NCI-H345 (cell line): Measurements from ENCODE around the gene SLC46A1.
A peak's percentile ranks its signal among the peaks of the same experiment; 100 is the strongest.

Experiments
- DNase-seq: peaks from one replicate; lab custom pipeline; 2025; lab: John Stamatoyannopoulos, UW

The SLC46A1 gene

GRCh38 chr17:28357061-28357900, 48.7 kb downstream of the SLC46A1 start, which contains the start of gene POLDIP2:
Gene POLDIP2, minus strand, starts transcription at chr17:28357527. Its CDS starts 79 bp downstream, at chr17:28357448.
- DNase-seq: peak; percentile 96

GRCh38 chr17:28350271-28350670, 55.7 kb downstream of the SLC46A1 start:
- DNase-seq: no peak

DNA sequence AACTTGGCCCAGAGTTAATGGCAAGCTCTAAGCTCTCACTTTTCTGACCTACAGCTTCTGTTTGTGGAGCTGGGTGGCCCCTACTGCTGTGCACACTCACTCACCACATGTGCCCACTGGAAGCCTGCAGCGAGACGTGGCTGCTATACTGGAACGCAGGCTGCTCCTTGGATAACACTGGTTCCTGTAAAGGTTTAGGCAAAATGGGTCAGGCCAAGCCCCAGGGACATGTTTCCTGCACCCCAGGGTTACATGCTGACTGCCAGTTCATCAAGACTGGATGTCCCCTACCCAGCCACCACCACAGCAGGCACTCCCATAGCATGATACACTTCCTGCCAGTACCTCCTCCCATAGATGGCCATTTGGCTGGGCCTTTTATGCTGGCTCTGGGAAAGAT, 57.0 kb downstream of the SLC46A1 start:
- DNase-seq: no peak

- DNase-seq: no peak
These were observed 58.6 kb downstream of the SLC46A1 start for GRCh38 chr17:28347261-28347891.

DNA sequence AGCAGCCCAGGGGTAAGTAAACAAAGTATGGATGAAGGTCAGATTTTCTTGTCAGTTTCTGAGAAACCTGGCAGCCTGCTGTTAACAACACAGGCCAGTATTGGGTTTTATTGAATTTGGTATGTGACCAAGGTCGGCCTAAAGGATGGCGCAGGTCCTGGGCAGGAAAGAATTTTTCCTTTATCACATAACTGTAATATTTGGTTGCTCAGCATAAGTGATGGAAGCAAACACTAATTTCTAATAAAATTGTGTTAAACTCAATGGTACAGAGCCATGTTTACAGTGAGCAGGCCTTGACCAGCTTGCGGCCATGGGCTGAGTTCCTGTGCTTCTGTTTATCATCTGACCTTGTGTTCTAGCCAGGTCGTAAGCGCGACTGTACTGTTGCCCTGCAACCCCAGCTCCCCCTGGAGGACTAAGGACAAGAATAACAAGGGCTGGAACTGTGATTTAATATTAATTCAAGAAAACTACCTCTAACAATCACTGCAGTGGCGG, 59.2 kb downstream of the SLC46A1 start:
- DNase-seq: no peak

- DNase-seq: no peak
These were observed 59.8 kb downstream of the SLC46A1 start for GRCh38 chr17:28346199-28346580.

DNA sequence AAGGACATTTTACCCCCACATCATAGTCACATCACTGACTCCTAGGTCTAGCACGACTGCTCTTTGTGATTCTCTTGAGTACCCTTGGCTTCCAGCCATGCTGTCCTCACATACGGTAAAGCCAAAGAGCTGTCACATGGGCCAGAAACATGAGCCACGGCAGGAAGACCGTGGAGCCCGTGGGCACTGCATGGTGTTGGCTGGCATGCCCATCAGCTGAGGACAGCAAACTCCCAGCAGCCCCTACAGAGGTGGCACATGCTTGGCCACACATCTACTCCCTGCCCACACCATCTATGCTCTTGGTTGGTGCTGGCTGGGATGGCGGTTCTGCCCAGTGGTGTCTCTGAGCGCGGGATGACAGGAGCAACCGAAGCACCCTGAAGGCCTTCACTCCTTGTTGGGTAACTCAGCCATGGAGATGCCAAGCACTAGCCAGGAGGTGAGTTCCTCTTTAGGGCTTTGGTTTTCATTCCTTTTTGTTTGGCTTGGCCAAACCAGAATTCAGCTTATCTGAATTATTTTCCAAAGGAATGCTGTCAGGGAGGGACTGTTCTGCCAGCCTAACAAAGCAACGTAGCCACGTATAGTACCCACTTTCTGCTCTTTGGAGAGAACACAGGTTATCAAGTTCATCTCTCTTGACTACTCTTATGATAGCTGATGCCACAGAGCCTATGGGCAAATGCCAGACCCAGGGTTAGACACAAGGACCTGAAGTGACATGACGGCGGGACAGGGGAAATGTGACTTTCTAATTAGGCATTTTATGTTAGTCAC, 60.4 kb downstream of the SLC46A1 start:
- peak; percentile 12 for DNase-seq
